Upper lobe of left lung (tissue), 4 donors: ENCODE results near the gene LASP1.

Experiments used
- EP300 ChIP-seq, 4 donors: sonication (generic); formaldehyde crosslinking; IDR thresholded peaks; one replicate each; pipeline ENCODE4 v1.5.1; 2017; ENCODE audit warnings: antibody characterized with exemption in 4 of 4, control low read depth in 2 of 4
- POLR2A ChIP-seq, 4 donors: fragments of 450-650 bp; IDR thresholded peaks; one replicate each; pipeline ENCODE4 v1.5.1; 2016 to 2017; ENCODE audit warnings: antibody characterized with exemption in 4 of 4, mild to moderate bottlenecking in 2 of 4
- POLR2AphosphoS5 ChIP-seq, 2 donors: sonication (generic); formaldehyde crosslinking; IDR thresholded peaks; one replicate each; pipeline ENCODE4 v1.5.1; 2017; ENCODE audit warnings: antibody characterized with exemption in 2 of 2
- TF ChIP-seq, protein P1 (sequence below), 6 experiments: fragments of 450-650 bp in 4 of 6; fragments of 200-600 bp in 2 of 6; sonication (generic) in 2 of 6; IDR thresholded peaks; one replicate each; pipeline ENCODE4 v1.5.1; 2016 to 2019; ENCODE audit warnings: antibody characterized with exemption in 6 of 6

DNA sequence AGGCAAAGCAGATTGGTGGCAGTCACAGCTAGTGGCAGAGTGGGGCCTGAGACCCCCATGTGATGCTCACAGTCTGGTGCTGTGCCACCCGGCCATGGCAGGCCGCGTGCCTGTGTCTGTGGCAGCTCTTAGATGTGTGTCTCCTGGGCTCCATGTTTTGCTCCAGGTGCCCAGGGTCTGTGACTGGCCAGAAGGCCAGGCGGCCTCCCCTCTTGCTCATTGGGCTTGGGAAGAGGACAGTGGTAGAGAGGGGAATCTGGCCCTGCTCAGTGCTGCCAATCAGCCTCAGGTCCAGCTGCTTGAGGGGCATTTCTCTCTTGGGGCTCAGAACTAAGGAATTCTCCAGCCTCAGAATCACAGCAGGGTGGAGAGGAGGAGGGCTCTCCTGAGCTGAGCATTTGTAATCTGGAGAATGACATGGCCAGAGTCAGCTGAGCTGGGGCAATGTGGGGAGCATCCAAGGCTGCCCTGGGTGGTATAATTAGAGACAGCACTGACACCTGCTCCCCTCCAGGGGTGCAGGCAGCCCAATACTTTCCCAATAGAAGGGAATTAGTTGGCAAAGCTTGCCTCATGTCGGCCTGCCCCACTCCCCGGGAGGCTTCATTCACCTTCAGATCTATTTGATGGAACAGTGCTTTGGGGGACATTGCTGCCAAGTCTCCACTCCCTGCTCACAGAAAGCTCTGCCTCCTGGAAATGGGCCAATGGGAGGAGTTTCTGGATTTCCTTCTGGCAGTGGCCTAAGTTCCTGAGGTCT is 52.9 kb downstream of the LASP1 start:
- no peak for TF ChIP-seq POLR2AphosphoS5 (IDR thresholded peaks at IDR 0.05)
- no peak for TF ChIP-seq POLR2A (IDR thresholded peaks at IDR 0.05)
- TF ChIP-seq EP300 (IDR thresholded peaks at IDR 0.05) = no peak
- TF ChIP-seq, protein P1, sequence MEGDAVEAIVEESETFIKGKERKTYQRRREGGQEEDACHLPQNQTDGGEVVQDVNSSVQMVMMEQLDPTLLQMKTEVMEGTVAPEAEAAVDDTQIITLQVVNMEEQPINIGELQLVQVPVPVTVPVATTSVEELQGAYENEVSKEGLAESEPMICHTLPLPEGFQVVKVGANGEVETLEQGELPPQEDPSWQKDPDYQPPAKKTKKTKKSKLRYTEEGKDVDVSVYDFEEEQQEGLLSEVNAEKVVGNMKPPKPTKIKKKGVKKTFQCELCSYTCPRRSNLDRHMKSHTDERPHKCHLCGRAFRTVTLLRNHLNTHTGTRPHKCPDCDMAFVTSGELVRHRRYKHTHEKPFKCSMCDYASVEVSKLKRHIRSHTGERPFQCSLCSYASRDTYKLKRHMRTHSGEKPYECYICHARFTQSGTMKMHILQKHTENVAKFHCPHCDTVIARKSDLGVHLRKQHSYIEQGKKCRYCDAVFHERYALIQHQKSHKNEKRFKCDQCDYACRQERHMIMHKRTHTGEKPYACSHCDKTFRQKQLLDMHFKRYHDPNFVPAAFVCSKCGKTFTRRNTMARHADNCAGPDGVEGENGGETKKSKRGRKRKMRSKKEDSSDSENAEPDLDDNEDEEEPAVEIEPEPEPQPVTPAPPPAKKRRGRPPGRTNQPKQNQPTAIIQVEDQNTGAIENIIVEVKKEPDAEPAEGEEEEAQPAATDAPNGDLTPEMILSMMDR (IDR thresholded peaks at IDR 0.05) = peak in 1 of 6 experiments; percentile 15
